Vagina (tissue), 2 donors: ENCODE results near the gene MAPK8IP1. TPM values are rescaled to one million over a fixed set of nuclear protein-coding genes. Genes with fewer than 3 reads are reported as not detected.
"Not testable (repeated sequence)": the region's sequence is repeated elsewhere in the genome, so short reads cannot be mapped to it uniquely, and the experiment has no call there.

ENCODE experiments used
- DNase-seq, 2 donors: peaks; one replicate each; pipeline ENCODE4 v3.0.0-alpha.2; 2017; ENCODE audit errors: extremely low spot score in 2 of 2
- H3K27ac ChIP-seq: fragments of 200-600 bp; sonication (generic); one replicate; pipeline ENCODE4 v1.5.1; 2019
- H3K27me3 ChIP-seq: fragments of 200-600 bp; sonication (generic); one replicate; pipeline ENCODE4 v1.5.1; 2019
- H3K36me3 ChIP-seq, 2 donors: fragments of 200-600 bp; sonication (generic); one replicate each; pipeline ENCODE4 v1.5.1; 2017 to 2019
- H3K4me1 ChIP-seq: fragments of 200-600 bp; sonication (generic); one replicate; pipeline ENCODE4 v1.5.1; 2019
- H3K4me3 ChIP-seq, 2 donors: fragments of 200-600 bp; sonication (generic); 1 replicate in 1 of 2; 2 replicates in 1 of 2; pipeline ENCODE4 v1.5.1; 2016 to 2019
- H3K9me3 ChIP-seq: fragments of 200-600 bp; sonication (generic); one replicate; pipeline ENCODE4 v1.5.1; 2019
- CTCF ChIP-seq, 3 experiments: fragments of 450-650 bp in 2 of 3; fragments of 200-600 bp in 1 of 3; sonication (generic) in 1 of 3; IDR thresholded peaks; one replicate each; pipeline ENCODE4 v1.5.1; 2017 to 2019; ENCODE audit warnings: antibody characterized with exemption in 3 of 3, mild to moderate bottlenecking in 2 of 3, moderate library complexity in 2 of 3
- POLR2A ChIP-seq, 2 donors: fragments of 450-650 bp; IDR thresholded peaks; one replicate each; pipeline ENCODE4 v1.6.1; 2017; ENCODE audit warnings: antibody characterized with exemption in 2 of 2, mild to moderate bottlenecking in 2 of 2, moderate library complexity in 2 of 2
- POLR2AphosphoS5 ChIP-seq, 2 donors: sonication (generic); formaldehyde crosslinking; IDR thresholded peaks; one replicate each; pipeline ENCODE4 v1.9.0; 2017; ENCODE audit warnings: antibody characterized with exemption in 2 of 2, mild to moderate bottlenecking in 2 of 2, low read depth in 1 of 2; ENCODE audit not compliant: insufficient read depth in 1 of 2
- intact Hi-C: fragments of 100-400 bp; cut with DNase I; formaldehyde crosslinking; loops from one replicate; pipeline ENCODE4 v1.15.1; 2023
- total RNA-seq: library from RNA; depleted of rRNA; stranded (reverse); fragments of >200 nt; gene quantifications from one replicate; pipeline ENCODE4 v1.2.3, GENCODE V29; 2016

MAPK8IP1 gene
- total RNA-seq, 1 donor from 2014 or later, result 7.1 TPM

GRCh38 chr11:45905095-45905494 lies 19.6 kb downstream of the MAPK8IP1 start:
- peaks cover 0 to 13% of the 10 kb centered on the region in 2 donors for H3K36me3 ChIP-seq
- TF ChIP-seq CTCF (IDR thresholded peaks at IDR 0.05) (no peak), POLR2AphosphoS5 (IDR thresholded peaks at IDR 0.05; ENCODE audit: insufficient read depth in 1 of 2, low read depth in 1 of 2) (no peak), POLR2A (IDR thresholded peaks at IDR 0.05) (no peak)
- no peak for DNase-seq
- no peaks in the 10 kb centered on the region for H3K27me3 ChIP-seq
- H3K4me1 ChIP-seq, result peaks cover 36% of the 10 kb centered on the region
- intact Hi-C loops, result no loop called here
- H3K4me3 ChIP-seq, result no peak overlapping the region
- no peaks in the 10 kb centered on the region for H3K9me3 ChIP-seq
- H3K27ac ChIP-seq, result no peak overlapping the region

GRCh38 chr11:45905576-45905975 lies 20.1 kb downstream of the MAPK8IP1 start:
- Histone ChIP-seq H3K36me3 (peaks cover 0 to 13% of the 10 kb centered on the region in 2 donors), H3K4me1 (peaks cover 33% of the 10 kb centered on the region)
- H3K27me3 ChIP-seq, H3K27ac ChIP-seq, DNase-seq, H3K4me3 ChIP-seq, intact Hi-C loops, H3K9me3 ChIP-seq: not testable (repeated sequence)

DNA sequence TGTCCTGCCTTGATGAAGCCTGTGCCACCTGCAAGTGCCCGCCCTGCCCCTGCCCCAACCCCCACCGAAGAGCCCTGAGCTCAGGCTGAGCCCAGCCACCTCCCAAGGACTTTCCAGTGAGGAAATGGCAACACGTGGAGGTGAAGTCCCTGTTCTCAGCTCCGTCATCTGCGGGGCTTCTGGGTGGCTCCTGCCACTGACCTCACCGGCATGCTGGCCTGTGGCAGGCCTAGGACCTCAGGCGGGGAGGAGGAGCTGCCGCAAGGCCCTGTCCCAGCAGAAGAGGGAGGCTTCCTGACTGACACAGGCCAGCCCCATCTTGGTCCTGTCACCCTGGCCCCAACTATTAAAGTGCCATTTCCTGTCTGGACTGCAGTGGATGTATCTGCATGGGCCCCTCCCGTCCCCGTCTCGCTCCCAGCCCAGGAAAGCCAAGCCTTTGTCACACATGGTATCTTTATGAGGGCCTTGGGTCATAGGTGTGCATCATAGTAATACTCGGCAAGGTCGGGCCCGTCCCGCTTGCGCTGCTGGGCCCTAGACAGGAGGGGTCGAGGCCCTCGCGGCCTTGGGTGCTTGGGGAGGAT lies 20.7 kb downstream of the MAPK8IP1 start:
- peaks cover 0 to 19% of the 10 kb centered on the region in 2 donors for H3K36me3 ChIP-seq
- no peaks in the 10 kb centered on the region for H3K27me3 ChIP-seq
- no peak for TF ChIP-seq POLR2AphosphoS5 (IDR thresholded peaks at IDR 0.05; ENCODE audit: insufficient read depth in 1 of 2, low read depth in 1 of 2)
- TF ChIP-seq POLR2A (IDR thresholded peaks at IDR 0.05), result no peak
- TF ChIP-seq CTCF (IDR thresholded peaks at IDR 0.05), result no peak
- intact Hi-C loops, result no loop called here
- no peaks in the 10 kb centered on the region for H3K9me3 ChIP-seq
- no peak overlapping the region for H3K4me3 ChIP-seq
- H3K27ac ChIP-seq, result no peak overlapping the region
- peaks cover 27% of the 10 kb centered on the region for H3K4me1 ChIP-seq
- no peak for DNase-seq

DNA sequence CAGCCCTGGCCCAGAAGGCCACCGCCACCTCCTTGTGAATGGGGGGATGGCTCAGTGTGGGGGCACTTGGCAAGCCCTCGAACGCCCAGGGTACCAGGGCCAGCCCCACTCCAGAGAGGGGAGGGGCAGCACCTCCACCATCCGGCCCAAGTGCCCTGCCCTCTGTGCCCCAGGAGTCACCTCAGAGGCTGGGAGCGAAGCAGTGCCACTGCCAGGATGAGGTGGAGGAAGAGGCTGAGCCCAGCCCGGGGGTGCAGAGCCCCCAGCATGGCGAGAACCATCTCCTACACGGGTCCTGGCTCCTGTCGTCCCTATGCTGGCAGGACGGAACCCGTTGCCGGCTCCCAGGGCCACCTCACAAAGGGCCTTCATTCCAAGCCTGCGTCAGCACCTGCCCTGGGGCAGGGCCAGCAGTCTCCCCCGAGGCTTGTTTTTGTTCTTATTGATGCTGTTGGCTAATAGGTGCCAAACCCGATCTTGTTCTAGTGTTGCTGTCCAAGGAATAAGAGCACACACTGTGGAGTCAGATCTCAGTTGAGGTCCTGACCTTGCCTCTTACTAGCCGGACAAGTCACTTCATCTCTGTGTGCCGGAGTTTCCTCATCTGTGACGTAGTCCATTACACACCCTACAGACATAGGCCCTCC lies 21.6 kb downstream of the MAPK8IP1 start, which contains the start of gene FREY1:
Gene FREY1 (minus strand): TSS at position 307 of the 647 bp plus-strand sequence. CDS start 26 bp downstream, at position 281.
- DNase-seq, result no peak
- Histone ChIP-seq H3K4me1 (peaks cover 23% of the 10 kb centered on the region), H3K36me3 (peaks cover 0 to 27% of the 10 kb centered on the region in 2 donors), H3K4me3 (no peak within 1 kb of the TSS), H3K27ac (no peak within 1 kb of the TSS), H3K27me3 (no peaks in the 10 kb centered on the region), H3K9me3 (no peaks in the 10 kb centered on the region)
- intact Hi-C loops, result no loop called here
- TF ChIP-seq POLR2A (IDR thresholded peaks at IDR 0.05), result no peak
- no peak for TF ChIP-seq POLR2AphosphoS5 (IDR thresholded peaks at IDR 0.05; ENCODE audit: insufficient read depth in 1 of 2, low read depth in 1 of 2)
- TF ChIP-seq CTCF (IDR thresholded peaks at IDR 0.05), result no peak

DNA sequence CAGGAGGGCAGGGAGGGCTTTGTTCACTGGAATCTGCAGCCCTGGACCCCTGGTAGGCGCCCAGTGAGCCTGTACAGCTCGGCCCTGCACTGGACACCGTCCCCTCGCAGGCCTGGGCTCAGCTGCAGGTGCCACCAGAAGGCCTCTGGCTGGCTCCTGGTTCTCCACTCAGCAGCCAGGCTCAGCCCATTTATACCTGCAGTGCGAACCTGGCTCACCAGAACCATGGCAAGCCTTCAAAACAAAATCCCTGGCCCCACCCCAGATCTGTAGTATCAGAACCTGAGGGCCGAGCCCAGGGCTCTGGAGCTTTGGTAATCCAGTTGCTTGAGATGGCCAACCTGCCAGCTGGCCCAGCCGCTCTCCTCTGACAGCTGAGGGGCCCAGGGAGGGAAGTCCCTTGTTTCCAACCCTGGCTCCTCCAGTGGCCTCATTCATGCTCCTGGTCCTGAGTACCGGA lies 22.5 kb downstream of the MAPK8IP1 start:
- Histone ChIP-seq H3K9me3 (no peaks in the 10 kb centered on the region), H3K4me3 (no peak overlapping the region), H3K4me1 (peaks cover 23% of the 10 kb centered on the region), H3K36me3 (peaks cover 0 to 28% of the 10 kb centered on the region in 2 donors), H3K27me3 (no peaks in the 10 kb centered on the region), H3K27ac (no peak overlapping the region)
- TF ChIP-seq POLR2A (IDR thresholded peaks at IDR 0.05), result no peak
- TF ChIP-seq CTCF (IDR thresholded peaks at IDR 0.05), result no peak
- no peak for TF ChIP-seq POLR2AphosphoS5 (IDR thresholded peaks at IDR 0.05; ENCODE audit: insufficient read depth in 1 of 2, low read depth in 1 of 2)
- no peak for DNase-seq
- intact Hi-C loops, result no loop called here
